Fibroblast of the conjunctiva (primary cell): ENCODE results near the gene TMEM163.
"Not testable (repeated sequence)": the region's sequence is repeated elsewhere in the genome, so short reads cannot be mapped to it uniquely, and the experiment has no call there.

Source experiments
- DNase-seq: peaks from one replicate; pipeline ENCODE4 v3.0.0-alpha.2; 2010; ENCODE audit warnings: low read depth

TMEM163 gene

DNA sequence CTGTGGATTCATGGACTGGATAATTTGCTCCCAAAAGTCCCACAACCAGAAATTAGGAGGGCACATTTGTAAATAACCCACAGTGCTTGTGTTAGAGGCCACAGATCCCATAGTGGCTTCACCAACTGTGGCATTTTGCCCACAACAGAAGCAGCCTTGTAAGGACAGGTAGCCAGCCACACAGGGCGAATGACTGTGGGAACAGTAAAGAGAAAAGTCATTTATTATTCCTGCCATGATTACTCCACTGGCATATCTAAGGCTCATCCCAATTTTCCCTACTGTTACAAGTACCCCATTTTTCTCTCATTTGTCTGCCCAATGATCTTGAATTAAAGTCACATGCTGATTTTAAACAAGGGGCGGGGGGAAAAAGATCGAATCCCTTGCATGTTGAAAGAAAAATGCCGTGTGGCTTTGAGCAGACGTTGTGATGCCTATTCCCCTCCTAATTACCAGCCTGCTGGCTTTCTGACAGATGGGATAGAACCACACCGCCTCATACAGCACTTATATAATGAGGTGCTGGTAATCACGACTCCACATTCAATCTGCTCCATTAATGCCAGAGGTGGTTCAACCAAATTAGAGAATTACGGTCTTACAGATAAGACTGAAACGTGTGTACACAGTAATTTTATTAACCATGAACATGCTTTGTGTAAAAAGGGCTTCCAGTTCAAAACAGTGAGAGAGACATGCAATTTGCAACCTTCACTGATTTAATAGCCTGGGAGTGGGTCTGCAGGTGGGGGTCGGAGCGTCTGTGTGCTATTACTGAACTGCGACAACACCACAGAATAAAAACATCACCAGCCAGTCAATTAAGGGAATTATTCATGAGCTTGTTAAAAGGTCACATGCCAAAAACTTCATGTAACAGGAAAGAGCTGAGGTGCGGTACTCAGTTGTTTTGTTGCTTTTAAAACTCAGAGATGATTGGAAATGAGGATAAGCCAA lies 196.0 kb downstream of the TMEM163 start:
- no peak for DNase-seq

DNA sequence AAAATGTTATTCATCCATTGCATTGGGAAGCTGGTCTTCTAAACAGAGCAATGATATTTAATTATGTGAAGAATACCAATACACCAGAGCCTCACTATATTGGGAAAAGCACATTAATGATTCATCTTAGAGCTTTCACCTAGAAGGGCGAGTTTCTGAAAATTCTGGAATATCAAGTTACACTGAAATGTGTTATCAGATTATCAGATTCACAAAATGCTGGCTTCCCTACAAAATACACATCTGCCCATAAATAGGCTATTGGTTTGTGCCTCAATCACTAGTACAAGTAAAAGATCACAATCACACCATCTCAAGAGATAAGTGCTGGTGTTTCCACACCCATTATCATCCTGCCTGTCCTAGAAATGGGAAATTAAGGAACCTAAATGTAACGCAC lies 200.7 kb downstream of the TMEM163 start:
- DNase-seq = no peak

DNA sequence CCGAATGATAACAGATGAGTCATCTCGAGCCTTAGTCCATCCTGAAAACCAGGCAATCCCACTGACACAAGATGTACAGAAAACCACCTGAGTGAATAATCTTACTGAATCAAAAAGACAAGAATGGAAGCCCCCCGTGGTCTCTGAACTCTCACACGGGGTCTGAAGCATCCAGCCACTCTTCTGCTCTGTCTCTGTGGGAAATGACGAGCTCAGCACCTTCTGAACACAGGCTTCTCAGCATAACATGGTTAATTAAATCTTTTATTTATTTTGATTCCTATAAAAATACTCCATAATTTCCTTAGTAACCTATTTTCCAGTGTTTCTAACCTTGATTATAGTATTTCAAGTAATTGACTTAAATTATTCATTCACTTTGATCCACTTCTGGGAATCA lies 203.7 kb downstream of the TMEM163 start:
- DNase-seq = no peak

DNA sequence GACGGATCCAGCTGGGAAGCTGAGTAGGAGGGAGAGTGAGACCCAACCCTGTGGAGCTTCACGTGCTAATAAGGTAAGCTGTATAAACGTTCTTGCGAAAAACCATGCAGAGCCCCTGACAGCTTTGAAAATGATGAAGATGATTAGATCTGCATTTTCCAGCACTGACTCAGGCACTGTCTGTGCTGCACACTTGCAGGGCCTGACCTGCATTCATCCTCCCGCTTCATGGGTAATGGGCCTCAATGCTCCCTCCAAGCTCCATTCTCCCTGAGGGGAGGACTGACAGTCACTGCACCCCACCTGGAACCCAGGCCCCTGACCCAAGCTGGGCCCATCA lies 205.4 kb downstream of the TMEM163 start:
- DNase-seq = no peak

DNA sequence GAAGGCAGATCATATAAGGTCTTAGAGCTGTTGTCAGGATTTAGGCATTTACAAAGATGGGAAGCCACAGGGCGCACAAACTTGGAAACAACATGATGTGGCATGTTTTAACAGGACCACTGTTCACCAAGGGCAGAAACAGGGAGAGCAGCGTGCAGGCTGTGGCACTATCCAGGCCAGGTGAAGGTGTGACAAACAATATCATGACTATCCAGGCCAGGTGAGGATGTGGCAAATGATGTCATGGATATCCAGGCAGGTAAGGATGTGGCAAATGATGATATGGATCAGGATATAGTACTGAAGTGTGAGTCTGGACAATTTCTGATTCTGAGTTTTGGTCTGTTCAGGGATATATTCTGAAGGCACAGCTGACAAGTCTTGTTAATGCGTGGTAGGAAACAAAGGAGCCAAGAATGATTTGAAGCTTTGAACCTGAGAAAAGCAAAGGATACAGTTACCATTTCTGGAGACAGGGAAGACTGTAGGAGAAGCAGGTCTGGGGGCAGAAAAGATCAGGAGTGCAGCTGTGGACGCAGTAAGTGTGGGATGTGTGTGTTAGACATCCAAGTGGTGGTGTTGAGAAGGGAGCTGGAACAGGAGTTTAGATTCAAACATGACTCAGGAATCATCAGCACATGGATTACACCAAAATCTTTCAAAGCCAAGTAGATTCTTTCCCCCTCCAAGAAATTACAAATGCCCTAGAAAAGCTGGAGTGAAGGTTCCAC lies 205.9 kb downstream of the TMEM163 start:
- DNase-seq = no peak

DNA sequence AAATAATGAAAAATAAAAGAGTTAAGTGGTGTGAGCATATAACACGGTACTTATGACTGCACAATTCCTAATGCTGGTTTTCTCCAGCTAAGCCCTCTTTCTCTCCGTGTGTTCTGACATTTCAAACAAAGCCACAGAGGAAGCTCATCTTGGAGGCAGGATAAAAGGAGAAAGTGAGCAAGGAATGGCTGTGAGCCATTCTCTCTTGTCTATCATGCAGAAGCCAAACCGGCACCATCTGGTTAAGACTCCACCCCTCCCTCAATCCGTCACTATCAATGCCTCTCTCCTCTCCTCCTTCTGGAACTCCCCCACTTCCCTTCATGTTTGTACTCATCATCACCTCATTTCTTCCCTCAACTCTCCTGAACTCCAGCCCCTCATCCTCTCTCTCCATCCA lies 210.4 kb downstream of the TMEM163 start:
- DNase-seq = no peak

DNA sequence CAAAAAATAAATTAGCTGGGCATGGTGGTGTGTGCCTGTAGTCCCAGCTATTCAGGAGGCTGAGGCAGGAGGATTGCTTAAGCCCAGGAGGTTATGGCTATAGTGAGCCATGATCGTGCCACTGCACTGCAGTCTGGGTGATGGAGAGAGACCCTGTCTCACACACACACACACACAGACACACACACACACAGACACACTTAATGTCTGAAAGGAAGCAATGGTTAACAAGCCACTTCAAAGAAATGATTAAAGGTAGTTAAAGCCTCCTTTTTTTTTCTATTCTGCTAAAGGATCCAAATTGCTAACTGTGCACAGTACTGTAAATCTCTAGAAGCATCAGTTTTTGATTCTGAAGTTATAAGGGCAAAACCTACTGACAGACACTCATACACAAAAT lies 211.1 kb downstream of the TMEM163 start:
- no peak for DNase-seq

DNA sequence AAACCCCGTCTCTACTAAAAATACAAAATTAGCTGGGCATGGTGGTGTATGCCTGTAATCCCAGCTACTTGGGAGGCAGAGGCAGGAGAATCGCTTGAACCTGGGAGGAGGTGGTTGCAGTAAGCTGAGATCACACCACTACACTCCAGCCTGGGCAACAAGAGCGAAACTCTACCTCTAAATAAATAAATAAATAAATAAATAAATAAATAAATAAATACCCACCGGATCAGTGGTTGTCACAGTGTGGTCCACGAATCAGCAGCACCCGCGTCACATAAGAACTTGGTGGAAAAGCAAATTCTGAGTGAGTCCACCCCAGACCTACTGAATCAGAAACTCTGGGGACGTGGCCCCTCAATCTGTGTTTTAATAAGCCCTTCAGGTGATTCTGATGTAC lies 211.6 kb downstream of the TMEM163 start:
- not testable (repeated sequence) for DNase-seq

DNA sequence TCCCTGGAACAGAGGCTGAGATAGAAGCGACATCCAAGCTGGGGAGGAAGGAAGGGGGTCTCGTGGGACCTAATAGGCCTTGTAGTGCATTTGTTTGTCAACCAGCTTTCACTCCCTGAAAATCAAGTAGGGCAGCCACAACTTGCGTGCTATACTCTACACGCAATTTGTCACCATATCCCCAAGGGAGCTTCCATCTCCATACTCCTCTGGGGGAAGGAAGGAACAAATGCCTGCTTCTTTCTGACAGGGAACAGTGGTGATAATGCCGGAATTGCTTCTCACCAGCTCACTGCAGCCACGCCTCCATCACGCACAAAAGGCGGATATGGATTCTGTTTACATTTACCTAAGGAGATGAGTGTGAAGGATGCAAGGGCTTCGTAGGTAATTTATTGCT lies 213.4 kb downstream of the TMEM163 start:
- DNase-seq = no peak

DNA sequence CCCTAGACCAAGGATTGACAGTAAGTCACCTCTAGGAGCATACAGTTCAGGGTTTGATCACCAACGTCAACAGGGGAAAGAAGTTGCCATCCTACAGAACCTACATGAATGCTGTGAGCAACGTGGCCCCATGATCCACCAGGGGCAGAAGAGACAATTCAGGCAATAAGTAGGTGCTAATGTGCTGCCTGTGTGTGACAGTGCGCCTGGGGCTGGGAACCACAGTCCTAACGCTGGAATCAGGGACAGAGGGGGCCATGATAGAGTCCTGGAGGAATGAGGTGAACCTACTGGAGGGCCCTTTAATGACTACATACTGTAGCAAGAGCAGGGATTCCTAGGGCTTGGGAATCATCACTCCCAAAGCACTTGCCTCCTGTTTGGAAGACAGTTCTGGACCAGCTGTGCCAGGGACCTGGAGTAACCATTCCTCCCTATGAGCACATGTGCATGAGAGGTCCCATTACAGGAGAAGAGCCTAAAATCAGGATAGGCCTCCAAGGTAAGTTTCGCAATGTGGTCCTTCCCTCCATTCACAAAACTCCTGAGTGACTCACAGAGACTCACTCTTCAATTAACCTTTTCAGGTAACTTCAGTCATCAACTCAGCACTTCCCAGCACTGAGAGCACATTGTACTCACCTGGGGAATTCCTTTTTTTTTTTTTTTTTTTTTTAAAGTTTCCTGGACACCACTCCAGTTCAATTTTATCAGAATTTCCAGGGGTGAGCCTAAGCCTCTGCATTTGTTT lies 214.0 kb downstream of the TMEM163 start:
- DNase-seq = no peak

DNA sequence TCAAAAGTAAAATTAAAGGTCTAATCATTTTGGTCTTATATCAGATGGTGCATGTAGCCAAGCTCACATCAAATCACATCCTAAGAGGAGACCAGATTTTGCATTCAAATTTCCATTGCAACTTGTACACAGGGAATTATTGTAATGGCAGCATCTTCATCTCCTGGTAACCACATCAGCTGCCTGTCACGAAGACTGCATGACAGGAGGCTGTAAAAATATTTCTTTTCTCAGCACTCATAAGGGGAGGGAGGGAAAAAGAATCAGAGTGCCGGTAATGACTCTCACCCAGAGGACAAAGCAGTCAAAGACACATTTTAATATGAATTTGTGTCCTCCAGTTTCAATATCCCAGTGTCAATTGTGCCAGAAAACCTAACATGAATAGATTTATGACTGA lies 216.7 kb downstream of the TMEM163 start:
- DNase-seq = no peak

DNA sequence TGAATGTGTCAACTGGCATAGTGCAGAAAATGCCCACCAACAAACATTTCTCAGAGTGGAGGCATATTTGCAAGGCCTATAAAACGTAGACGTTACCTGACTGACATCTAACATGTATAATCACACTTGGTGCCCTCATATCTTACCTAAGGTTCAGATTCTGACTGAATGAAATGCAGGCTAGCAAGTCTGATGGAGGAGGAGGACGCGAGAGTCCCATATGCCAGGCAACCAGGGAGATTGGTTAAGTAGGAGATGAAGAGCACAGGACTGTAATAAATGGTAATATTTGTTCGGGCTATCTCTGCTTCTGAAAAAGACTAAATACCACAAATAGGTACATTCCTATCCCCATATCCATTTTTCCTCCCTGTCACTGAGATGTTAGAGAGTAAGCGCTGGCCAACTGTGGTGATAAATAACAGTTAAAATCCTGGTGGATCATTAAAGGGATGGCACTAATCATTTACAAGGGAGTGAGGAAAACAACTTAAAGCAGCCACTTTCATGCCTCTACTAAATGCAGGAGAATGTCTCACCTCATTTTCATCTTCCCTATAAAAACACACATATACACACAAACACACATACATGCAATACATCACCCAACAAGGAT lies 217.2 kb downstream of the TMEM163 start:
- no peak for DNase-seq

DNA sequence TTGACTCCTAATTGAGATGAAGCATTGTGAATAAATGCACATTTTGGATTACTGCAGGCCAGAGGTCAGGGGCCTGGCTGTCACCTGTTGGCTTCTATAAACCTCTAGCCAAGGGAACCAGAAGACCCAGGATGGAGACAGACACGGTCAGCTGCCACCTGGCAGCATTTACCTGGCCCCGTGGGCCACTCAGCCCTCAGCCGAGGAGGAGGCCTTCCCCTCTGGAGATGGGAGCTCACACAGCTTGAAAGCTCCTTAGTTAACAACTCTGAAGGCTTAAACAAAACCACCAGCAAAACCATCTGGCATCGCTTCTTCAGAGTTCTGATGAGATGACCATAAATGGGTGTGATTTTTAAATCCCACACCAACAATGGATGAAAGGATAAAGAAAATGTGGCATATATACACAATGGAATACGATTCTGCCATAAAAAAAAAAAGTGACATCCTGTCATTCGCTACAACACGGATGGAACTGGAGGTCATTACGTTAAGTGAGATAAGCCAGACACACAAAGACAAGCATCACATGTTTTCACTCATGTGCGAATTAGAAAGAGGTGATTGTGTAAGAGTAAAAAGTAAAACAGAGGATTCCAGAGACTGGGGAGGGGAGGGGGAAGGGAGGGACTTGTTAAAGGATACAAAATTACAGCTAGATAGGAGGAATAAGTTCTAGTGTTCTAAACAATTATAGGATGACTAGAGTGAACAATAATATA lies 218.4 kb downstream of the TMEM163 start:
- DNase-seq = no peak

DNA sequence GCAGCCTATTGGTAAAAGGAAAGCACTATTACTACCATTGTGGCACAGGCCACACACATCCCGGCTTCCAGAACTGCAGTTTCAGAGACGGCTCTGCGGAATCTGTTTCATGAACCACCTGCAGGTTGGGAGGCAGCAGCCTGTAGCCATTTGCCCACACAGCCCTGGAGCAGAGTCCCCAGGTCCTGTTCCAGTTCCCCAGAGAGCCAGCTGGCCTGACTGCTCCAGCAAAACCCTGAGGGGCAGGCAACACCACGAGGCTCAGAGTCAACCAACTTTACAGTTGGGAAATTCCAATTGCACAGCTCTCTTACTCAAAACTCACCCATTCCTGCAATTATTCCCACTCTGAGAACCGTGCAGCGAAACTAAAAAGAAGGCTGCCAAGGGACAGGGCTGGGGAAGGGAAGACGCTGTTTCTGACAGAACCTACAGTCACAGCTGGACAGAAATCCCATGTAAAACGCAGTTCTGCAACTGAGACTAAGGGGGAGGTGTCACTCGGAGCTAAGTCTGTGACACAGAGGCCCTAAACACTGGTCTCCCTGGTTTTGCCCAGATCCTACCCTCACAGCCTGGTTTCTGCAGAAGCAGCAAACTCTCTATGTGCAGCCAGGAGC lies 219.4 kb downstream of the TMEM163 start:
- DNase-seq = no peak

DNA sequence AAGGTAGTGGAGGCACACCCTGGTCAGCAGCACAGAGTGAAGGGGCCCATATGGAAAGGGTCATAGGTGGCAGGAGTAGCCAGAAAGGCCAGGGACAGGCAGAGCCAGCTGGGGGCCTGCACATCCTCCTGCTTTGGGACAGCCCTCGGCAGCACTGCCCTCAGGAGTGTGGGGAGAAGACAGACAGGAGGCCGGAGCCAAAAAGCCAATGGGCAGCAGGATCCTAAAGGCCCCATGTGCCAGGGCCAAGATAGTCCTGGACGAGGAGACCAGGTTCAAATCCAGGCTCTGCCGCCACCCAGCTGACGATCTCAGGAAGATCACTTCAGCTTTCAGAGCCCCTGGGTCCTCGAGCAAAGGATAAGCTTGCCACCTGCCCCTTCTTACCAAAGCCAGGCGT lies 220.1 kb downstream of the TMEM163 start:
- DNase-seq = no peak

DNA sequence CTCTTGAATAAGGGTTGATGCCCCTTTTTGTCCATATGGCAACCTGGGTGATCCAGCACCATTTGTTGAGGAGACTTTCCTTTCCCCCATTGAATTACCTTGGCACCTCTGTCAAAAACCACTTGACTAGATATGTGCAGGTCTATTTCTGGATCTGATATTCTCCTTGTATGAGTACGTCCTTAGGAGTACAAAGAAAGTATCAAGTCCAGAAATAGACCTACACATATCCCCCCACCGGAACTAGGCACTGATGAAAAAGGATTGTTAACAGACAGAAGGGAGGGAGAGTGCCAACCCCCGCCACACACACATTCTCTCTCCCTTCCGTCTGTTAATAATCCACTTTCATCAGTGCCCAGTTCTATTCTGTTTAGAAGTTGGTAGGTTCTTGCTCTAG lies 225.0 kb downstream of the TMEM163 start:
- DNase-seq = no peak

DNA sequence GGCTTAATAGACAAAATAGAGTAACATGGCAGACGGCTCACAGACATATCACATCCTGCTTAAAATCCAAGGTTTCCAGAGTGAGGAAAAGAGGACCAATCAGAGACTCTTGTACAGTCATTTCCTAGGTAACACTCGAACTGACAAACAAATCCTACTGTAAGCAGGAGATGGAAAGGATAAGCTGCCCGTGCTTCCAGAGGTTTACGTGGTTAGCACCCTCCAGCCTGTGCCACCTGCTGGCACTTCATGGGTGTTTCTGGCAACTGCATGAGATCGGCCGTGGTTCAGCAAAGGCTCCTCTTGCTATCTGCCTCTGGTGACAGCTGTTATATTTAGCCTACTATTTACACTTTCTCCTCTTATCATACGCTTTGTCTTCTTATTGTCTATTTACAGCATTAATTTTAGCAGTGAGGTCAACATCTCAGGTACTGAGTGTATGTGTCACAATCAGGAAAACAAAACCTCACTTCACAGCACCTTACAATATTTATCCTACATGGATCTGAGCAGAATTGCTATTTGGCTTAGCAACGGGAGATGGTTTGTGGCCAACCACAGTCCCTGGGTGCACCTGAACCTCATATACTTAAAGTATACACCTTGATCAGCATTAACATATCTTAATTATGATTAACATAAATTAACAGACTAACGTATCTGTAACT lies 226.9 kb downstream of the TMEM163 start:
- DNase-seq = no peak

DNA sequence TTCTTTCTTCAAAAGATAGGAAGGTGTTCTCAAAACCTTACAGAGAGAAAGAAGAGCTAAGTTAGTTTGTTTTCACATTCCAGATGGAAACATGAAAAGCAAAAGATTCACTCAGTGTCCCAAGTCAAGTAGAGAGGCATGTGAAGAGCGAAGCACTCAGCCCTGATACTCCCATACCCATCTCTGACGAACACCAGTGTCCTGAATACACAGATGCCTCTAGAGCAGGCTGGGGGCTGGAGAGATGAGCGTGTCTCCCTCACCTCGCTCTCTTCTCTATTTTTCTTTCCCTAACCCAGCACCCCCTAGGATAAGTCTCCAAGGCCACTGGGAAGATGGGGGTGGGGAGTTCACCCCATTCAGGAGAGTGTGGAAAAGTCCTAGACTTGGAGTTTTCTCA lies 227.8 kb downstream of the TMEM163 start:
- DNase-seq = no peak

DNA sequence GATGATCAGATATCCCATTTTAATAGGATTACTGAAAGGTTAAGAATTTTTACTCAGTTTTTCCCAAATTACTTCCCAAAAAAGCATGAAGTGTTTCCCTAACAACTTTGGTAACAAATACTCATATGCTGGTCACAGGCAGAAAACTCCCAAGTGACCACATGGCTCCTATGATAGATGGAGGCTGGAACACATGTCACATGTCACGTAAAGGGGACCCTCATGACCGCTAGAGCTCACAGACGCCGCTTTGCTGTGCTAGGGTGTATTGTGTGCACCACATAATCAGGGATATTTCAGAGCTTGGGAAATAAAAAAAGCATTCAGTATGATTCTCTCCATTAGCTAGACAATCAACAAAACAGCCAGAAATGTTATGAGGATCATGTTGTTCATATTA lies 228.2 kb downstream of the TMEM163 start:
- no peak for DNase-seq

DNA sequence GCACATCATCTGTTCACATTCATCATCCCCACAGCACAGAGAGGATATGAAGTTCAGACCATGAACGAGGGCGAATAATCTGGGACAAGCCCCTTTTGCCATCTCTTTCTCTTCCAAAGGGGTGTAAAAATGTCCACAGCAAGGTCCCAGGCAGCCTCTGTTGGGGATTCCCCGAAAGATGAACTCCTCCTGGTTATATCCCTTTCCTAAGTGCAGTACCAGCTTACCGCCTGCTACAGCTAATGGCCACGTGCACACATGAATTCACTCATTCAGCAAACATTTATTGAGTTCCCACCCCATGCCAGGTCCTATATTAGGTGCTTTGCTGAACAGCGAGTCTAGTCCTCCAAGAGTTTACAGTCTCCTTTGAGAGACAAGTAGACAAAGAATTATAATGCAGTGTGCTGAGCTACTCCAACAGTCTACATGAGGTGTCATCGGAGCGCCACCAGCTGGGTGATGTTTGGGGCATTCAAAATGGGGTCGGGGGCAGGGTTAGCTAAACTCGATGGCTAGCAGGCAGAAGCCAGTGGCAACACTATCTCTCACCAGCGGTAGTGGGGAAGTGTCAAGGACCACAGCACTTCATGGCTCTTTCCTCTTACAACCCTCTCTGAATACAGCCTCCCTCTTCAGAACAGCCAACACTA lies 228.9 kb downstream of the TMEM163 start:
- no peak for DNase-seq
